Hepatocyte (in vitro differentiated cells): ENCODE data around the gene HLTF. TPM values are rescaled to one million over a fixed set of nuclear protein-coding genes. Genes with fewer than 3 reads are reported as not detected.
A peak's percentile ranks its signal among the peaks of the same experiment; 100 is the strongest.

Experiments
- DNase-seq: peaks from one replicate; pipeline ENCODE4 v3.0.0-alpha.2; 2016; ENCODE audit warnings: low spot score
- H2AFZ ChIP-seq: fragments of 200-600 bp; sonication (generic); 2 replicates; pipeline ENCODE4 v1.6.0; 2016; ENCODE audit warnings: antibody characterized with exemption, mild to moderate bottlenecking
- H3K27ac ChIP-seq: fragments of 200-600 bp; sonication (generic); 2 replicates; pipeline ENCODE4 v1.5.1; 2016; ENCODE audit warnings: mild to moderate bottlenecking
- H3K27me3 ChIP-seq: fragments of 200-600 bp; sonication (generic); 2 replicates; pipeline ENCODE4 v1.6.1; 2016
- H3K36me3 ChIP-seq: fragments of 200-600 bp; sonication (generic); replicated peaks from 2 replicates; pipeline ENCODE4 v1.5.1; 2016; ENCODE audit warnings: low read depth; ENCODE audit not compliant: insufficient read depth
- H3K4me1 ChIP-seq: fragments of 200-600 bp; sonication (generic); 2 replicates; pipeline ENCODE4 v1.5.1; 2016; ENCODE audit warnings: mild to moderate bottlenecking, moderate library complexity; ENCODE audit not compliant: insufficient read depth
- H3K4me2 ChIP-seq: fragments of 200-600 bp; sonication (generic); 2 replicates; pipeline ENCODE4 v1.6.0; 2016
- H3K4me3 ChIP-seq: fragments of 200-600 bp; sonication (generic); 2 replicates; pipeline ENCODE4 v1.5.1; 2016; ENCODE audit warnings: mild to moderate bottlenecking
- H3K79me2 ChIP-seq: fragments of 200-600 bp; sonication (generic); 2 replicates; pipeline ENCODE4 v1.6.0; 2017; ENCODE audit warnings: mild to moderate bottlenecking
- H3K9me2 ChIP-seq: fragments of 200-600 bp; sonication (generic); replicated peaks from 2 replicates; pipeline ENCODE4 v1.6.0; 2017; ENCODE audit warnings: mild to moderate bottlenecking; ENCODE audit not compliant: insufficient read depth
- H3K9me3 ChIP-seq: fragments of 200-600 bp; sonication (generic); 2 replicates; pipeline ENCODE4 v1.5.1; 2016; ENCODE audit warnings: low read depth, mild to moderate bottlenecking
- H4K20me1 ChIP-seq: fragments of 200-600 bp; sonication (generic); 2 replicates; pipeline ENCODE4 v1.6.0; 2016; ENCODE audit warnings: mild to moderate bottlenecking; ENCODE audit not compliant: insufficient read depth, poor library complexity, severe bottlenecking
- CTCF ChIP-seq: fragments of 200-600 bp; sonication (generic); IDR thresholded peaks from 2 replicates; pipeline ENCODE4 v1.5.1; 2016; ENCODE audit warnings: antibody characterized with exemption, mild to moderate bottlenecking; ENCODE audit not compliant: poor library complexity
- EZH2 ChIP-seq: fragments of 200-600 bp; sonication (generic); IDR thresholded peaks from 2 replicates; pipeline ENCODE4 v1.6.1; 2016; ENCODE audit warnings: antibody characterized with exemption, mild to moderate bottlenecking, borderline replicate concordance
- EZH2phosphoT487 ChIP-seq: fragments of 200-600 bp; sonication (generic); IDR thresholded peaks from one replicate; pipeline ENCODE4 v1.6.1; 2018; ENCODE audit warnings: antibody characterized with exemption, mild to moderate bottlenecking, low read depth, moderate library complexity; ENCODE audit not compliant: unreplicated experiment, severe bottlenecking
- WGBS: methylation state at CpG from one replicate; pipeline ENCODE4 v1.1.6; 2016; ENCODE audit warnings: low lambda C conversion rate; ENCODE audit errors: missing lambda C conversion rate; 5-methylcytosine and 5-hydroxymethylcytosine counted together
- polyA plus RNA-seq: library from polyadenylated mRNA; unstranded; fragments of >200 nt; fragmentation: Nextera tagmentation; extraction: Ambion mirVana; gene quantifications from 2 replicates; pipeline ENCODE4 v1.2.1, GENCODE V29; 2016
- total RNA-seq: library from RNA; depleted of rRNA; stranded (reverse); fragments of >200 nt; gene quantifications from 2 replicates; pipeline ENCODE4 v1.2.3, GENCODE V29; 2014

The HLTF gene
- total and polyA plus RNA-seq, 2 experiments from 2014 or later, result 15.9 to 29.4 TPM

- Histone ChIP-seq H4K20me1 (no peaks in the 10 kb centered on the region), H3K4me3 (no peak overlapping the region), H3K36me3 (no peaks in the 10 kb centered on the region), H3K79me2 (peaks cover under 1% of the 10 kb centered on the region), H3K9me3 (no peaks in the 10 kb centered on the region), H3K9me2 (no peaks in the 10 kb centered on the region), H2AFZ (no peak overlapping the region), H3K4me1 (no peaks in the 10 kb centered on the region), H3K4me2 (no peak overlapping the region), H3K27ac (no peak overlapping the region), H3K27me3 (no peaks in the 10 kb centered on the region)
- no peak for DNase-seq
- 87% methylated on average over 3 of the region's 3 CpGs for WGBS
- TF ChIP-seq CTCF, result no peak
- TF ChIP-seq EZH2, result no peak
- no peak for TF ChIP-seq EZH2phosphoT487
These were observed 4.6 kb upstream of the HLTF start for GRCh38 chr3:149090907-149091306.

- Histone ChIP-seq H3K4me2 (no peak overlapping the region), H3K79me2 (peaks cover 5% of the 10 kb centered on the region), H2AFZ (no peak overlapping the region), H3K9me2 (no peaks in the 10 kb centered on the region), H3K27ac (no peak overlapping the region), H4K20me1 (no peaks in the 10 kb centered on the region), H3K9me3 (no peaks in the 10 kb centered on the region), H3K36me3 (no peaks in the 10 kb centered on the region), H3K27me3 (no peaks in the 10 kb centered on the region), H3K4me1 (no peaks in the 10 kb centered on the region), H3K4me3 (no peak overlapping the region)
- WGBS, result 83% methylated on average over 1 of the region's 1 CpG
- no peak for DNase-seq
- TF ChIP-seq EZH2phosphoT487 (no peak), EZH2 (no peak)
These were observed 4.1 kb upstream of the HLTF start for GRCh38 chr3:149090461-149090860.

- Histone ChIP-seq H3K36me3 (no peaks in the 10 kb centered on the region), H3K4me2 (no peak overlapping the region), H3K4me3 (no peak overlapping the region), H3K4me1 (no peaks in the 10 kb centered on the region), H2AFZ (no peak overlapping the region), H4K20me1 (no peaks in the 10 kb centered on the region), H3K27me3 (no peaks in the 10 kb centered on the region), H3K79me2 (peaks cover 16% of the 10 kb centered on the region), H3K27ac (no peak overlapping the region), H3K9me3 (no peaks in the 10 kb centered on the region), H3K9me2 (no peaks in the 10 kb centered on the region)
- 88% methylated on average over 3 of the region's 3 CpGs for WGBS
- TF ChIP-seq EZH2 (no peak), EZH2phosphoT487 (no peak), CTCF (no peak)
- DNase-seq, result no peak
These were observed 3.1 kb upstream of the HLTF start for GRCh38 chr3:149089395-149089794.

GRCh38 chr3:149087208-149087607 lies 875 bp upstream of the HLTF start:
- Histone ChIP-seq H3K4me2 (no peak overlapping the region), H3K27me3 (no peaks in the 10 kb centered on the region), H3K79me2 (peaks cover 36% of the 10 kb centered on the region), H3K9me2 (no peaks in the 10 kb centered on the region), H3K4me1 (no peaks in the 10 kb centered on the region), H2AFZ (peak overlapping the region; percentile 77), H3K9me3 (no peaks in the 10 kb centered on the region), H3K36me3 (no peaks in the 10 kb centered on the region), H4K20me1 (no peaks in the 10 kb centered on the region), H3K4me3 (no peak overlapping the region), H3K27ac (no peak overlapping the region)
- TF ChIP-seq EZH2, result no peak
- TF ChIP-seq CTCF, result no peak
- no peak for TF ChIP-seq EZH2phosphoT487
- WGBS, result 99% methylated on average over 15 of the region's 15 CpGs
- DNase-seq, result no peak
